ENCODE measurements around the gene NCAPD2.

- TF ChIP-seq RCOR1 (IDR thresholded peaks at IDR 0.05; ENCODE audit: insufficient replicate concordance, low read length) (no peak), CTCF (conservative IDR thresholded peaks at IDR 0.05; ENCODE audit: low read depth, low read length) (no peak), ELK1 (IDR thresholded peaks at IDR 0.05; ENCODE audit: borderline replicate concordance, low read depth, low read length) (no peak), POLR2A (IDR thresholded peaks at IDR 0.05; ENCODE audit: low read depth, low read length) (peak; percentile 80), MAZ (IDR thresholded peaks at IDR 0.05; ENCODE audit: borderline replicate concordance, low read depth, low read length) (no peak), BHLHE40 (IDR thresholded peaks at IDR 0.05; ENCODE audit: low read depth, low read length) (no peak), RFX5 (IDR thresholded peaks at IDR 0.05; ENCODE audit: low read depth, low read length) (no peak), USF2 (IDR thresholded peaks at IDR 0.05; ENCODE audit: low read depth, low read length) (no peak), CEBPB (IDR thresholded peaks at IDR 0.05; ENCODE audit: low read depth, low read length) (no peak), RAD21 (IDR thresholded peaks at IDR 0.05; ENCODE audit: low read length) (no peak), CHD1 (IDR thresholded peaks at IDR 0.05; ENCODE audit: low read depth, low read length) (no peak; the same call in 1 of the 2 replicates)
These were observed 40.7 kb downstream of the NCAPD2 start for GRCh38 chr12:6534695-6534944.
